Thyroid gland (tissue), 4 donors: Measurements from ENCODE around the gene NFE2L2. TPM values are rescaled to one million over a fixed set of nuclear protein-coding genes. Genes with fewer than 3 reads are reported as not detected.

Experiments
- DNase-seq, 2 donors: peaks; one replicate each; pipeline ENCODE4 v3.0.0-alpha.2; 2019
- H3K27ac ChIP-seq, 3 donors: fragments of 200-600 bp; sonication (generic); 1 replicate in 2 of 3; 2 replicates in 1 of 3; pipeline ENCODE4 v1.5.1; 2016 to 2019; ENCODE audit warnings: mild to moderate bottlenecking in 1 of 3, moderate library complexity in 1 of 3
- H3K27me3 ChIP-seq: fragments of 200-600 bp; sonication (generic); one replicate; pipeline ENCODE4 v1.5.1; 2019
- H3K36me3 ChIP-seq, 2 donors: fragments of 200-600 bp; sonication (generic); one replicate each; pipeline ENCODE4 v1.5.1; 2016 to 2019
- H3K4me1 ChIP-seq, 2 donors: fragments of 200-600 bp; sonication (generic); one replicate each; pipeline ENCODE4 v1.5.1; 2017 to 2019
- H3K4me3 ChIP-seq, 3 donors: fragments of 200-600 bp; sonication (generic); replicated peaks in 1 of 3; 1 replicate in 2 of 3; 2 replicates in 1 of 3; pipeline ENCODE4 v1.5.1; 2016; ENCODE audit warnings: mild to moderate bottlenecking in 1 of 3
- H3K9me3 ChIP-seq: fragments of 200-600 bp; sonication (generic); one replicate; pipeline ENCODE4 v1.5.1; 2017
- CTCF ChIP-seq, 6 experiments: fragments of 200-600 bp in 3 of 6; fragments of 450-650 bp in 3 of 6; sonication (generic) in 3 of 6; IDR thresholded peaks; one replicate each; pipeline ENCODE4 v1.5.1; 2016 to 2019; ENCODE audit warnings: antibody characterized with exemption in 6 of 6, mild to moderate bottlenecking in 2 of 6, inconsistent platforms in 1 of 6, moderate library complexity in 1 of 6
- POLR2A ChIP-seq, 2 donors: fragments of 450-650 bp; IDR thresholded peaks; one replicate each; pipeline ENCODE4 v1.6.1; 2017; ENCODE audit warnings: antibody characterized with exemption in 2 of 2, mild to moderate bottlenecking in 2 of 2, moderate library complexity in 1 of 2
- WGBS, 2 donors: methylation state at CpG; one replicate each; pipeline ENCODE4 v1.1.5; 2017; 5-methylcytosine and 5-hydroxymethylcytosine counted together
- intact Hi-C: fragments of 100-400 bp; cut with DNase I; formaldehyde crosslinking; loops from one replicate; pipeline ENCODE4 v1.15.1; 2023
- total RNA-seq, 4 donors: library from RNA; depleted of rRNA; stranded (reverse); fragments of >200 nt; gene quantifications; one replicate each; pipeline ENCODE4 v1.2.3, GENCODE V29; 2016

The NFE2L2 gene
- total RNA-seq, 4 donors from 2014 or later: 139 to 157 (median 144) TPM

DNA sequence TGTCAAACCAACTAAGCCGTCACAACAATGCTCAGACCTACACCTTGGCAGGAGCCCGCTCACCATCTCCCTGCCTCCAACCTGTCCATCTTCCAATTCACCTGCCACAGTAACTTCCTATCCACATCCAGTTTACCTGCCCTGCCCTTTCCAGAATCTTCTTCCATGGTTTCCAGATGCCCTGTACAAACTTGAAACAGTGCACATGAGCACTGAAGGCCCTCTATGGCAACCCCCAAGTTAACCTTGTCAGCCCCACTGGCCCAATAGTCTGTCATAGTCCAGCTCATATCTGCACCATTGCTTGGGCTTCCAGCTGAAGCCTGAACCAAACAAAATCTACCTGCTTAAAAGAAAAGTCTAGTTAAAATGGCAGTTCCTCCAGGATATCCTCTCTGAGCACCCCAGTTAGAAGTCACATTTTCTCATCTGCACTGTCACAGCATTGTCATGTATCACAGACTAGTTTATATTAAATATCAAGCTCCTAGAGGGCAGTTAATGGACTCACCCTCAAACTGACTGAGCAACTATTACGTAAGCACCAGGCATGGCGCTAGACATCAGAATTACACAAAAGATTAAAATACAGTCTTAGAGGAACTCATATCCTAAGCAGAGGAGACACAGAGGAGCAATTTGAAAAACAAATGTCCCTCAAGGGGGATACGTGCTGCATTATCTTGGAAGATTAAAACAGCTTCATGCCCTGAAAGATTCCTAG lies 11.6 kb downstream of the NFE2L2 start:
- Histone ChIP-seq H3K27me3 (no peaks in the 10 kb centered on the region), H3K4me1 (peaks cover 84 to 93% of the 10 kb centered on the region in 2 donors), H3K36me3 (peaks cover 0 to 4% of the 10 kb centered on the region in 2 donors), H3K9me3 (no peaks in the 10 kb centered on the region), H3K4me3 (no peak overlapping the region), H3K27ac (peak overlapping the region in 2 of 3 donors; percentile 39 to 64)
- intact Hi-C loops: no loop called here
- 82 to 85% methylated on average over 5 of the region's 5 CpGs for WGBS, 2 donors
- TF ChIP-seq CTCF (IDR thresholded peaks at IDR 0.05) (no peak), POLR2A (IDR thresholded peaks at IDR 0.05) (no peak)
- no peak for DNase-seq

DNA sequence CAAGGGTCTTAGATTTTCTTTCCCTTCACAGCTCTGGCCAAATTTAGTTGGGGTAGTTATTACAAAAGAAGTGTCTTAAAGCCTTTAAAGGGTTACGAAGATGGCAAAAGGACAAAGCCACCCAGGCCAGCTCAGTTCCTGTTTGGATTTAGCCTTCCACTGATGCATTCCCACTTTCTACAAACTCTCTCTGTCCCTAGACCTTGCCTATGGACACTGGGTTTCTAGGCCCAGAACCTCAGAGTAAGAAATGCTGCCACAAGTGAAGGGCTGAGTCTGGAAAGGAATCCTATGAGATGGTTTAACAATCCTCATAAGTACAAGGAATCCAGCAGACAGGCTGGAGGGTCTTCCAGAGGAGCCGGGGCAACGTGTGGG lies 13.4 kb downstream of the NFE2L2 start:
- Histone ChIP-seq H3K36me3 (peaks cover 0 to 4% of the 10 kb centered on the region in 2 donors), H3K4me1 (peaks cover 83 to 93% of the 10 kb centered on the region in 2 donors), H3K27me3 (no peaks in the 10 kb centered on the region), H3K9me3 (no peaks in the 10 kb centered on the region), H3K27ac (peak overlapping the region in 2 of 3 donors; percentile 31 to 64), H3K4me3 (no peak overlapping the region)
- intact Hi-C loops: no loop called here
- TF ChIP-seq POLR2A (IDR thresholded peaks at IDR 0.05): no peak
- no peak for TF ChIP-seq CTCF (IDR thresholded peaks at IDR 0.05)
- no peak for DNase-seq
- 82 to 84% methylated on average over 3 of the region's 3 CpGs for WGBS, 2 donors

- 92 to 96% methylated on average over 4 to 5 of the region's 5 CpGs for WGBS, 2 donors
- Histone ChIP-seq H3K27ac (peak overlapping the region in 1 of 3 donors; percentile 64), H3K4me1 (peaks cover 83 to 92% of the 10 kb centered on the region in 2 donors), H3K36me3 (peaks cover 0 to 4% of the 10 kb centered on the region in 2 donors), H3K9me3 (no peaks in the 10 kb centered on the region), H3K4me3 (no peak overlapping the region), H3K27me3 (no peaks in the 10 kb centered on the region)
- intact Hi-C loops: no loop called here
- no peak for DNase-seq
- TF ChIP-seq CTCF (IDR thresholded peaks at IDR 0.05) (no peak), POLR2A (IDR thresholded peaks at IDR 0.05) (no peak)
These were observed 14.1 kb downstream of the NFE2L2 start for GRCh38 chr2:177250461-177250860.

- 94 to 95% methylated on average over 7 of the region's 7 CpGs for WGBS, 2 donors
These were observed 15.5 kb downstream of the NFE2L2 start for GRCh38 chr2:177249038-177249437.

More at GRCh38 chr2:177249038-177249437, 15.5 kb downstream of the NFE2L2 start:
- TF ChIP-seq CTCF (IDR thresholded peaks at IDR 0.05): no peak
- TF ChIP-seq POLR2A (IDR thresholded peaks at IDR 0.05): no peak
- no peak for DNase-seq
- no peaks in the 10 kb centered on the region for H3K9me3 ChIP-seq
- H3K27ac ChIP-seq: peak overlapping the region in 1 of 3 donors; percentile 18
- intact Hi-C loops: no loop called here
- H3K36me3 ChIP-seq: peaks cover 0 to under 1% of the 10 kb centered on the region in 2 donors
- peaks cover 77 to 82% of the 10 kb centered on the region in 2 donors for H3K4me1 ChIP-seq
- H3K4me3 ChIP-seq: no peak overlapping the region
- no peaks in the 10 kb centered on the region for H3K27me3 ChIP-seq
